Fibroblast of lung (primary cell): ENCODE data around the gene MAT2A. TPM values are rescaled to one million over a fixed set of nuclear protein-coding genes. Genes with fewer than 3 reads are reported as not detected.
A peak's percentile ranks its signal among the peaks of the same experiment; 100 is the strongest.

Experiments
- DNase-seq, 2 donors: peaks; one replicate each; pipeline versions ENCODE4 v3.0.0 to v3.0.0-alpha.2; 2010; ENCODE audit warnings: low read depth in 2 of 2
- H2AFZ ChIP-seq: 2 replicates; pipeline ENCODE4 v1.5.1; 2012; ENCODE audit warnings: low read length, control low read depth, inconsistent platforms
- H3K27ac ChIP-seq: 2 replicates; pipeline ENCODE4 v1.5.1; 2011; ENCODE audit warnings: low read length, control low read depth; ENCODE audit not compliant: insufficient read depth
- H3K27me3 ChIP-seq: 2 replicates; pipeline ENCODE4 v1.5.1; 2011; ENCODE audit warnings: mild to moderate bottlenecking, low read length; ENCODE audit not compliant: control insufficient read depth, insufficient read depth
- H3K36me3 ChIP-seq: 2 replicates; pipeline ENCODE4 v1.5.1; 2011; ENCODE audit warnings: low read length; ENCODE audit not compliant: control insufficient read depth, insufficient read depth
- H3K4me1 ChIP-seq: 2 replicates; pipeline ENCODE4 v1.5.1; 2011; ENCODE audit warnings: low read length; ENCODE audit not compliant: control insufficient read depth, insufficient read depth; ENCODE audit errors: extremely low read depth
- H3K4me2 ChIP-seq: 2 replicates; pipeline ENCODE4 v1.5.1; 2011; ENCODE audit warnings: low read length, control low read depth; ENCODE audit not compliant: insufficient read depth; ENCODE audit errors: extremely low read depth
- H3K4me3 ChIP-seq, 4 experiments: fragments of 200-600 bp in 1 of 4; sonication (generic) in 1 of 4; replicated peaks in 1 of 4; 2 replicates each; pipeline ENCODE4 v1.5.1; 2011 to 2016; ENCODE audit warnings: low read length in 4 of 4, low read depth in 3 of 4, mild to moderate bottlenecking in 3 of 4, control low read depth in 2 of 4, inconsistent platforms in 1 of 4, mixed read lengths in 1 of 4; ENCODE audit not compliant: insufficient read depth in 1 of 4; ENCODE audit errors: control extremely low read depth in 1 of 4
- H3K79me2 ChIP-seq: 2 replicates; pipeline ENCODE4 v1.5.1; 2012; ENCODE audit warnings: mild to moderate bottlenecking, low read length, inconsistent platforms; ENCODE audit not compliant: control insufficient read depth, insufficient read depth
- H3K9ac ChIP-seq: 2 replicates; pipeline ENCODE4 v1.5.1; 2011; ENCODE audit warnings: mild to moderate bottlenecking, low read length, control low read depth; ENCODE audit not compliant: insufficient read depth
- H3K9me3 ChIP-seq: 2 replicates; pipeline ENCODE4 v1.5.1; 2012; ENCODE audit warnings: low read depth, low read length; ENCODE audit not compliant: control insufficient read depth, insufficient read depth
- H4K20me1 ChIP-seq: 2 replicates; pipeline ENCODE4 v1.5.1; 2011; ENCODE audit warnings: low read length; ENCODE audit not compliant: control insufficient read depth, insufficient read depth; ENCODE audit errors: extremely low read depth
- EZH2 ChIP-seq: IDR thresholded peaks from 2 replicates; pipeline ENCODE4 v1.5.1; 2012; ENCODE audit warnings: low read length, control low read depth, mild to moderate bottlenecking; ENCODE audit errors: missing control alignments
- polyA plus RNA-seq, 2 donors: library from polyadenylated mRNA; depleted of rRNA in 1 of 2; stranded (reverse) in 1 of 2; unstranded in 1 of 2; fragments of >200 nt; gene quantifications; 2 replicates each; pipeline ENCODE4 v1.2.1, GENCODE V29; 2011 to 2012; ENCODE audit warnings: missing spikeins in 1 of 2
- total RNA-seq: library from RNA; depleted of rRNA; stranded (reverse); fragments of >200 nt; gene quantifications from 2 replicates; pipeline ENCODE4 v1.2.1, GENCODE V29; 2014
- TF ChIP-seq, protein P1 (sequence below), 2 donors: IDR thresholded peaks in 1 of 2; conservative IDR thresholded peaks in 1 of 2; 1 replicate in 1 of 2; 2 replicates in 1 of 2; pipeline ENCODE4 v1.5.1; 2011 to 2012; ENCODE audit warnings: low read length in 2 of 2, control low read depth in 1 of 2, inconsistent platforms in 1 of 2, low read depth in 1 of 2, mild to moderate bottlenecking in 1 of 2

MAT2A gene
- total and polyA plus RNA-seq, 2 donors (not counting 1 experiment from before 2014, with no cell fraction given), result 270 to 334 TPM

- Histone ChIP-seq H3K36me3 (no peaks in the 10 kb centered on the region), H3K9ac (no peak overlapping the region)
- no peak for TF ChIP-seq EZH2
- TF ChIP-seq, protein P1, sequence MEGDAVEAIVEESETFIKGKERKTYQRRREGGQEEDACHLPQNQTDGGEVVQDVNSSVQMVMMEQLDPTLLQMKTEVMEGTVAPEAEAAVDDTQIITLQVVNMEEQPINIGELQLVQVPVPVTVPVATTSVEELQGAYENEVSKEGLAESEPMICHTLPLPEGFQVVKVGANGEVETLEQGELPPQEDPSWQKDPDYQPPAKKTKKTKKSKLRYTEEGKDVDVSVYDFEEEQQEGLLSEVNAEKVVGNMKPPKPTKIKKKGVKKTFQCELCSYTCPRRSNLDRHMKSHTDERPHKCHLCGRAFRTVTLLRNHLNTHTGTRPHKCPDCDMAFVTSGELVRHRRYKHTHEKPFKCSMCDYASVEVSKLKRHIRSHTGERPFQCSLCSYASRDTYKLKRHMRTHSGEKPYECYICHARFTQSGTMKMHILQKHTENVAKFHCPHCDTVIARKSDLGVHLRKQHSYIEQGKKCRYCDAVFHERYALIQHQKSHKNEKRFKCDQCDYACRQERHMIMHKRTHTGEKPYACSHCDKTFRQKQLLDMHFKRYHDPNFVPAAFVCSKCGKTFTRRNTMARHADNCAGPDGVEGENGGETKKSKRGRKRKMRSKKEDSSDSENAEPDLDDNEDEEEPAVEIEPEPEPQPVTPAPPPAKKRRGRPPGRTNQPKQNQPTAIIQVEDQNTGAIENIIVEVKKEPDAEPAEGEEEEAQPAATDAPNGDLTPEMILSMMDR (conservative IDR thresholded peaks at IDR 0.05 in 1 of 2, IDR thresholded peaks at IDR 0.05 in 1 of 2; ENCODE audit: low read depth in 1 of 2, low read length in 2 of 2), result no peak
Observed at GRCh38 chr2:85578243-85579180, 39.5 kb downstream of the MAT2A start.

GRCh38 chr2:85579266-85579935, 40.4 kb downstream of the MAT2A start:
- H3K4me3 ChIP-seq, result peak overlapping the region in 1 of 4 experiments; percentile 6

More at GRCh38 chr2:85578243-85579180, 39.5 kb downstream of the MAT2A start:
- H3K27me3 ChIP-seq, result no peaks in the 10 kb centered on the region
- H3K4me1 ChIP-seq, result peaks cover 20% of the 10 kb centered on the region
- peak overlapping the region; percentile 76 for H2AFZ ChIP-seq
- no peaks in the 10 kb centered on the region for H4K20me1 ChIP-seq
- DNase-seq, result no peak
- no peaks in the 10 kb centered on the region for H3K9me3 ChIP-seq
- peak overlapping the region; percentile 71 for H3K27ac ChIP-seq
- H3K4me2 ChIP-seq, result peak overlapping the region; percentile 70
- peak overlapping the region in 1 of 4 experiments; percentile 3 for H3K4me3 ChIP-seq
- H3K79me2 ChIP-seq, result no peaks in the 10 kb centered on the region

More at GRCh38 chr2:85579266-85579935, 40.4 kb downstream of the MAT2A start:
- TF ChIP-seq, protein P1 (conservative IDR thresholded peaks at IDR 0.05 in 1 of 2, IDR thresholded peaks at IDR 0.05 in 1 of 2; ENCODE audit: low read depth in 1 of 2, low read length in 2 of 2), result no peak
- TF ChIP-seq EZH2, result no peak
- H3K27me3 ChIP-seq, result no peaks in the 10 kb centered on the region
- H3K4me1 ChIP-seq, result peaks cover 20% of the 10 kb centered on the region
- no peaks in the 10 kb centered on the region for H4K20me1 ChIP-seq
- DNase-seq, result no peak
- peak overlapping the region; percentile 71 for H3K27ac ChIP-seq
- peak overlapping the region; percentile 4 for H3K9ac ChIP-seq
- H3K79me2 ChIP-seq, result no peaks in the 10 kb centered on the region
- no peaks in the 10 kb centered on the region for H3K9me3 ChIP-seq
- peak overlapping the region; percentile 54 for H3K4me2 ChIP-seq
- no peaks in the 10 kb centered on the region for H3K36me3 ChIP-seq
- H2AFZ ChIP-seq, result peak overlapping the region; percentile 9
